IPS DF 4.7 (cell line): ENCODE measurements around the gene SLIT3.

Source experiments
- DNase-seq: peaks from one replicate; pipeline ENCODE4 v3.0.0-alpha.2; 2013; ENCODE audit warnings: low spot score; ENCODE audit errors: extremely low read depth

Gene SLIT3

DNA sequence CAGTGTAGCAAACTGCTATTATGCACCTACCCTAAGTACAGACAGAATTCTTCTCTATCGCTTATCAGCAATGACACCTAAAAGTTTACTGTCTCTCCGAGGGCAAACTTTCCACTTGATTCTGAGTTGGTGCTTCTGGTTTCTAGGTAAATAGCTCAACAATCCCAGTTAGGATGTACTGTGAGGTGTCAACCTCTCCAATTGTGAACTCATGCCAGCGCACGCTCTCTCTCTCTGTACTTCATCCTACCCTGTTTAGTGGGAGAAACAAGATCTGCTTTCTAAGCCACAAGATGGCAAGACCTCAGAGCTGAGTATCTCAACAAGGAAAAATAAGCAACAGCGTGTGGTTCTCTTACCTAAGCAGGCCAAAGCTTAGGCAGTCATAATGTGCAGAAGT, 335.3 kb downstream of the SLIT3 start:
- no peak for DNase-seq

DNA sequence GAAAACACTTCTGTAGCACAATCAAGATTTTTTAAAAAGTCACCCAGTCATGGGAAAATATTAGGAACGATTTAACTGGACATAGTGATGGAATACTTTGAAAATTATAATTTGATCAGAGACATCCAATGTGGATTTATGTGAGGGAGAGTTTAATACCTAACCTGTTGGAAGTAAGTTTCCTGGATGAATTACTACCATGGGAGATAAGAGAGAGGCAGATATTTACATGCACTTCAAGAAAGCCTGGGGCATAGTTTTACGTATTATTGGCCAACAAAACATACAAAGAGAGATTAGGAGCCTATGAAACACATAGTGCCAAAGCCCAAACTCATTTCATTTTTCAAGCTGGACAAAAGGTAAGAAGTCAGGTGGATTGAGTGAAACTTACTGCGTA, 336.8 kb downstream of the SLIT3 start:
- DNase-seq = no peak

DNA sequence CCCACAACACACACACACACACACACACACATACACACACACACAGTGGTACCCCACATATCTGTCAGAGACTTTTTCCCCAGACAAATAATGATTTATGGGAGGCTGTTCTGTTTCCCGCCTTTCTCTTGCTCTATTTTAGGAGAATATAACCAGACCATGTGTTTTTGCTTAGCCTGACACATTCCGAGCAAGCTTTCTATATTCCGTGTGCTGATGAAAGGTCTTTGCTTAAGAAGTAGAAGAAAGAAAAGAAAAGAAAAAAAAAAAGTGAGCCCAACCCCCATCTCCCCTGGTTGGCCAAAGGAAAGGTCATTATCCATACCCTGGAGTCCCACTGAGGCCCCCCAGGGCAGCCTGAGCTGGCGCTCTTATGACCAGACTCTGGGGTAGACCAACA, 338.6 kb downstream of the SLIT3 start:
- DNase-seq = no peak

DNA sequence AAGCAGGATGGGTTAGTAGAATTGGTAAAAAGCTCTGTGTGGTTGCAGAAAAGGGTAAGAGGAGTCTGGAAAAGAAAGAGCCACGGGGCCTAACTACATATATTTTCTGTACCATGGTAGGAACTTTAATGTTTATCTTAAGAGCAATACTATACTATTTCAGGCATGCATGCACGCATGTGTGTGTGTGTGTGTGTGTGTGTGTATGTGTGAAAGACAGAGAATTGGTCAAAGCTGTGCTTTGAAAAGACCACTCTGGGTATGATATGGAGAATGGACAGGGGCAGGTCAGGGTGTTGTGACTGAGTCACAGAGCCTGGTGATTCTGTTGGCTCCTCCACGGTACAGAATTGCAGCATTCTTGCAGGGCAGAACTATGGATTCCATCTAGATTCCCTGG, 339.3 kb downstream of the SLIT3 start:
- no peak for DNase-seq

DNA sequence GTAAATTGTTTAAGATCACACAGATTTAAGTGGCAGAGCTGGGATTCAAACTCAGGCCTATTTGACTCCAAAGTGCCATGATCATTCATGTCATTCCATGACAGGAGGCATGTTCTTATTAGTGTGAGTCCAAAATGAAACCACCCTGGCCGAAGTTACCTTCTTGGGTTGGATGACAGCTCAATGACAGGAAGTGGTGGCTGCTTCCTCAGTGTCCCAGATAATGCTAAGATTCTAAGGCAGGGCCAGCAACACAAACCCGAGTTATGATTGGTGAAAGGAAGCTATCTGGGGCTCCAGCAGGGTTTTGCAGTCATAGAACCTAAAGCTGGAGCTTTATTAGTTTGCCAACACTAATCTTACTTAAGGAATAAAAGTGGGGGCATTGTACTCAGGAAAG, 340.4 kb downstream of the SLIT3 start:
- DNase-seq = no peak

DNA sequence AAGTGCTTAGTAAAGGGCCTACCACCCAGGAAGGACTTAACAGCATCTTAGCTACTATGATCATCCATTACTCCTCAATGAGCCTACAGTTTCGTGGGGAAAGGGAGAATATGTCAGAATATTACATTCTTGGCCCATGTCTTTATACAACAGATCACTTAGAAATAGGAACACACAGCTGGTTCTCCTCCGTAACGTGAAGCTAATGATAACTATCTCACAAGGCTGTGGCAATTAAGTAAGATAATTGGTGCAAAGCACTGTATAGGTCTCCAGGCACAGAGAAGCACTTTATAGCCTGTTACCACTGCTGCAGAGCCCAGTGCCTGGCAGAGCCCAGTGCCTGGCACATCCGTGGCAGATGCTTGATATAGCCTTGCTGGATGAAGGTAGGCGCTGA, 347.6 kb downstream of the SLIT3 start:
- DNase-seq = no peak

DNA sequence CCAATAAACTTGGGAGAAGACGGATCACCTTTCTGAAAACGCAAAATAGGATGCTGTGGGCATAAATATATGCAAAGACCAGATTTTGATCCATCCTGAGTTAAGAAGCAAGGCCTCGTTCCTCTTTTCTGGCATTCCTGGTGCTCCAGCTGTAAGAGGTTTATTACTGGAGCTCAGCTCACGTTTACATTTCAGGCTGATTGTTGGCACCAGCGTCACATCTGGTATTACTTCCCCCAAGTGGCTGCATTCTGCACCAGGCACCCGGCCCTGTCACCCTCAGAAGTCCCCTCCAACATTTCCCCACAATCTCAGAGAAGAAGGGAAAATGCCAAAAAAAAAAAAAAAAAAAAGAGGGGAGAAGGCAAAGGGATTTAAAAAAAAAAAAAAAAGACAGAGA, 348.7 kb downstream of the SLIT3 start:
- no peak for DNase-seq

DNA sequence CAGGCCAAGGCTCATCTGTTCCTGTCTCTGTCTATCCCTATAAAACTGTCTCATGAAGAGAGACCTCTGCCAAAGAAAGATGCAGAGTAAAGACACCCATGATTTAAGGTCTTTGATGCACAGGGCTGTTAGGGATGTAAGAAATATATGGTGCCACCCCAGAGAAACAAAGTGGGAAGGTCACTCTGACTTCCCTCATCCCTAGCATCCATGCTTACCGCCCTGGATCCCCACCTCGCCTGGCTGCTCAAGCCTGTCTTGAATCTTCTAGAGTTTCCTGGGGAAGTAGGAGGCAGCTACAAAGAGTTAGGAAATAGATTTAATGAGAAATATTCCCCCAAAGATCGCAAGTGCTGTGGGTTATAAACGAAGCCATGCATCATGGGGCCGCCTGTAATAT, 349.2 kb downstream of the SLIT3 start:
- no peak for DNase-seq

DNA sequence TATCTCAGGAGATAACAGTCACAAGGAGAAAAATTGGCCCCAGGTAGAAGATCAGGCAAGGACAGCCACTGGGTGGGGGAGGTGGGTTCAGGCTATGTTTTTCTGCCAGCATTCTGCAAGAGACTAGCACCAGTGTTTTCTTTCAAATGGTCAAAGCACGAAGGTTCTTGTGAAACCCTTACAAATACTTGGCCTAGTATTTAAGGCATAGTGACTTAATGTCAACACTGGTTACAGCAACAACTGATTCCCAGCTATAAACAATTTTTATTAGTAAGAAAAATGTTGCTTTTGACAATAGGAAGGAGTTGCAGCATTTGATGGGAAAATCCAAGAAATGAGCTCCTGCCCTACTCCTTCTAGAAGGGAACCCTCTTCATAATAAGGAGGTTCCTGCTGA, 349.6 kb downstream of the SLIT3 start:
- no peak for DNase-seq

DNA sequence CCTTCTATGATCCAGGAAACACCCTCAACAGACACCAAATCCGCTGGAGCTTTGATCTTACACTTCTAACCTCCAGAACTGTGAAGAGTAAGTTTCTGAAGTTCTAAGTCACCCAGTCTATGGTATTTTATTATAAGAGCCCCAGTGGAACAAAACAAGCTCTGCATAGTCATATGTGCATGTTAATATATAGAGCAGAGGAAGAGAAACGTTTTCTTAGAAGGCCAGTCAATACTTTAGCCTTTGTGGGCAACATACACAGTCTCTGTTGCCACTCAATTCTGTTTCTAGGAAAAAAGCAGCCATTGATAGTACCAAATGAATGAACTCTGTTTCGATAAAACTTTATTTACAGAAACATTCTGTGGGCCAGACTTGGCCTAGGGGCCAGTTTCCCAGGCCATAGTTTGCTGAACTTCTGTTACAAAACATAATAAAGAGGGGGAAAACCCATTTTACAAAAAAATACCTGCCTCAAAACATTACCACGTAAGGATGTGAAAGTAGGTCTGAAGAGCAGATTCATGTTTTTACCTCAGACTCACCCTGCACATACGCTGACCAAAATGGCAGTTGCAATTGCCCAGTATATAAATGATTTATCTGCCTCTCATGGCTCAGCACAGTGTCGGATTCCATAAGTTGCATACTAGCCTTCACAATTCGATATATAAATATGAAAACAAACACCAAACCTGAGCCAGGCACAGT, 350.5 kb downstream of the SLIT3 start:
- no peak for DNase-seq

DNA sequence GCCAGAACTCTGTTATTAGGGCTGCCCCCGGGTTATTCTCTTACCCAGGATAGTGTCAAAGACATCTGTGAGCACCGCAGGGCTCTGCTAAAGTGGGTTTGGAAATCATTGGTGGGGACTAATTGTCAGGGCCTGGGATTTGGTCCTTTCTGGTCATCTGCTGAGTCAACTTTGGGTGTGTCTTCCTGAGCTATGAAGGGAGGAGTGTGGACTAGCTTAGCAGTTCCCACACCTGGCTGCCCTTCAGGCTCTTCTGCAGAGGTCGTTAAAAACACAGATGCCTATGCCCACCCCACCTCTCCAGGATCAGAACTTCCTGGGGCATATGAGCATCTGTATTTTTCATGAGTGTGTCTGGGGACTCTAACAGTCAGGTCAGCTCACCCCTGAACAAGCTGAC, 352.2 kb downstream of the SLIT3 start:
- DNase-seq = no peak

DNA sequence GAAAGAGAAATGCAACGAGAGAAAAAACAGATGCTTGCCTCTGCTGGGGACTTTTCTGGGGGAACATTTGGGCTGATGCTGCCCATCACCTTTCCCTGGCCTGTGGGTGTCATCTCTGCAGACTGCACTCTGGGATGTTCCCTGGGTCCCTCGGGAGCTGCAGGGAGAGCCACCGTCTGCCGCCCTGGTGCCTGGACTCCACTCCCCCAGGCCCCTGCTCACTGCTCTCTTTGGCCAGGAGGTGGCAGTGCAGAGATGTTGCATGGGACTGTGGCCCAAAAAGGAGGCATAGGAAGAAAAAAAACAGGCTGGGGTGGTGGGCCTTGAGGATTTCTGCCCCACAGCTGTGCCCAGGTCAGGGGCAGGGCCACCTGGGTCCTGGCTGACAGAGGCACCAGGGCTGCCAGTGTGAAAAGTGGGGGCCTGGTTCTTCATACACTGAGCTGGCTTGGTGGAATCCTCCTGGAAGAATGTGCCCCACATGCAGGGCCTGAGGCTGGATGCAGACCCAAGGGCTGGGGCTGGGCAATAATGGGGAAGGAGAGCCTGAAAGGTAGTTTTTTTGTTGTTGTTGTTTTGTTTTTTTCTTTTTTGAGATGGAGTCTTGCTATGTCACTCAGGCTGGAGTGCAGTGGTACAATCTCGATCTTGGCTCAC, 353.6 kb downstream of the SLIT3 start:
- DNase-seq = peak; percentile 33

DNA sequence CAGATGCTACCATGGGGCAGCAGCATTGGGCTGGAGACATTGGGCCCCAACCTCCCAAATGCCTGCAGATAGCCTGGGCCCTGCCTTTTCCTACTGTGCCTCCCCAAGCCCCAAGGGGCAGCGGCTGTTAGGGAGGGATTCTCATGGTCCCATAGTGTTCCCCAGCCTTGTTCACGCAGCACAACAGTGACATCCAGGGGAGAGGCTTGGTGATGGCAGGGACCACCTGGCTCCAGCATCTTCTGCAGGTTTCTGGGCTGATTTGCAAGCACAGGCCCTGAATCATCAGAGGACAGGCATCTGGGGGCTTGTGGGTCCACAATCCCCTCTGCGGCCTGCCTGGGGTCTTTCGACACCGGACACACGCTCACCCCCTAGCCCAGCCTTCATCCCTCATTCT, 354.6 kb downstream of the SLIT3 start:
- peak; percentile 14 for DNase-seq

DNA sequence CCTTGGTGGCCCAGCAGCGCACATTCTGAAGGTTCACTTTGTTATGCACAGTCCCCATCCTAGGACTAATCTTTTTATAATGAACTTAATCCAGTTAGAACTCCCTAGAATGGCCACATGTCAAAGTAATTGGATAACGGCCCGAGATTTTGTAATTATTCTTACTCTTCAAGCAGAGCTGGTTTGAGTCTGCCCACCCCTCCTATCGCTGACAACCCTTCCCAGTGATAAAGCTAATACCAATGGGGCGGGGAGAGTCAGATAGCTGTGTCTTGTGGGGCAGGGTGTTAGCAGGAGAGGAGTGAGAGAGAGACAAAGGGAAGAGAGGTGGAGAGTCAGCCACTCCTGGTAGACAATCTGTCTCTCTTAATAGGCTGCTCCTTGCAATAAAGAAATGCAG, 356.9 kb downstream of the SLIT3 start:
- DNase-seq = no peak

DNA sequence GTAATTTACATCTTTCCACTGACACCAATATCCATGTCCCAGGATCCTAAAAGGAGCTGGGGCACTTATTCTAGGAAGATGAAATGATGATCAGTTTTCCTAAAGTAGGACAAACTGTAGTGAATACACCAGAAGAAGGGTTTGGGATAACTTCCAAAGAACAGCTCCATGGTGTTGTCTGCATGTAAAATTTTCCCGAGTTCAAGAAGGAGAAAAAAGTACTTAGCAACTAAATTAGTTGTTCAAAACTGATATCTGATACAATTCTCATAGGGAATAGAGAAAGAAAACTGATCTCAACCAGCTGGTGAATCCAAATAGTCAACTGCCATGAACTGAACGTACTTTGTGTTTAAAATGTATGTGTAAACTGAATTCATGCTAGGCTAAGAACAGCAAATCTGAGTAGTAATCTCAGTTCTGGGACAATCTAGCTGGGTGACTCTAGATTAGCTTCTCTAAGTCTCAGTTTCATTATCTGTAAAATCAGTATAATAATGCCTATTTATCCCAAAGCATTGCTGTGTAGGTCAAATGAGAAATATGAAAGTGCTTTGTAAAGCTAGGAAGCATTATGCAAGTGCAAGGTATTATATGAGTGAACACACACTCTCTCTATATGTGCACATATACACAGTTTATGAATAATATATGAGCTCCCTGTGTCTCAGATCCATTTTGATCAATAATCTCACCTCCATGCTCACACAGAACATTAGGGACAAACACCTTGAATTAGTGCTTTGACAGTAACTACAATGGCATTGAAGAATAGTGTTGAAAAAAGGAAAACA, 357.7 kb downstream of the SLIT3 start:
- DNase-seq = no peak

DNA sequence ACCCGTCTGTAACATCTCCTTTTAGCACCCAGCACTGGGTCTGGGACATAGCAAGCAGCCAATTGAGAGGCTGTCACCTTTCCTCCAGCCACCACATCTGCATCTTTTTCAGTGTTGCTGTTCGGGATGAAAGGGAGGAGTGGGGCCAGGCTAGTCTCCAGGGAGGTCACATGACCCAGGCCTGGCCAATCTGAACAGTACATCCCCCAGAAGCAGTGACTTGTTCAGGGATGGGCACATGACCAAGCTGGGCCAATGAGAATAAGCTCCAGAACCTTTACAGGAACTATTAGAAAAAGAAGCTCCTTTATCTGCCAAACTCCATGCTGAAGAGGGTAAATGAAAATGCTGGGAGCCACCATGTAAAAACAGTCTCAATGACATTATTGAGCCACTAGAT, 359.0 kb downstream of the SLIT3 start:
- no peak for DNase-seq

DNA sequence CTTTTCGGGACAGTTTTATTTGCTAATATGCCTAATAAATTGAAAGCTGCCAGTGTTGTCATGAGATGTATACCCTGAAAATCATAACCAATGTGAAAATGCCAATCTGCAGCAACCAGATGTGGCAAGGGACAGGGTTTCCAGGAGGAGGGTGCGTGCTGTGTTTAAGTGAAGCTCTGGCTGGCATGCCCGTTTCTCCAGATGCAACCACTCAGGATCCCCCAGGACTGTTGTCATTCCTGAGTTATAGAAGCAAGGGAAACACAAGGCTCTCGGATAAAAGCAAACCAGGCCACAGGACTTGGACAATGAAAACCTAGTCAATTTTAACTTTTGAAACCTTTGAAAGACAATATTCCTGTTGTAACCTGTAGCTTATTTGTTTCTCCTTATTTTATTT, 360.2 kb downstream of the SLIT3 start:
- no peak for DNase-seq

DNA sequence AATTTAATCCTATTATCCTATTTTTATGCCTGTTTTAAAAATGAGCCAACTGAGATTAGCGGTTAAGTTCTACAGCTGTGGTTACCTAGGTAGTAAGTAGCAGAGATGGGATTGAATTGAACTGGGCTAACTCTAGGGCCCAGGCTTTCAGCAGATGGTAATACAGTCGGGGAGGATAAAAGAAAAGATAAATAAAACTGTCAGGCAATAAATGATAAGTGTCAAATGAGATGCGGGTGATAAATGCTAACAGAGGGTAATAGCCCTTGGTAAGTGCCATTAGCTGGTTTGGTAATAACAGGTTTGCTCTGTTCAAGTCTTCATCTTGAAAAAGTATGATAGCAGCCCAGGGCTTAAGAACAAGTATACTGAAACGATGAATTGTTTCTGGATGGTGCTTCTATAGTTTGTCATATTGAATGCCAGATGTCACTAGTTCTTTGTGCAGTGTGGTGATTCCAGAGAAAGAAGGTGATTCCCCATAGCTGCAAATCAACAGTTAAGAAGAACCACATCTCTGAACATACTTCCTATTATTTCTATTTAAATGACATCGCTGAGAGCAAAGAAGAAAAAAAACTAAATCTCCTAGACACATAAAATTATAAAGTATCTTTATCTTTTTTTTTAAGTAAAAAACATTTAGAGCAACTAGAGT, 360.9 kb downstream of the SLIT3 start:
- DNase-seq = no peak

DNA sequence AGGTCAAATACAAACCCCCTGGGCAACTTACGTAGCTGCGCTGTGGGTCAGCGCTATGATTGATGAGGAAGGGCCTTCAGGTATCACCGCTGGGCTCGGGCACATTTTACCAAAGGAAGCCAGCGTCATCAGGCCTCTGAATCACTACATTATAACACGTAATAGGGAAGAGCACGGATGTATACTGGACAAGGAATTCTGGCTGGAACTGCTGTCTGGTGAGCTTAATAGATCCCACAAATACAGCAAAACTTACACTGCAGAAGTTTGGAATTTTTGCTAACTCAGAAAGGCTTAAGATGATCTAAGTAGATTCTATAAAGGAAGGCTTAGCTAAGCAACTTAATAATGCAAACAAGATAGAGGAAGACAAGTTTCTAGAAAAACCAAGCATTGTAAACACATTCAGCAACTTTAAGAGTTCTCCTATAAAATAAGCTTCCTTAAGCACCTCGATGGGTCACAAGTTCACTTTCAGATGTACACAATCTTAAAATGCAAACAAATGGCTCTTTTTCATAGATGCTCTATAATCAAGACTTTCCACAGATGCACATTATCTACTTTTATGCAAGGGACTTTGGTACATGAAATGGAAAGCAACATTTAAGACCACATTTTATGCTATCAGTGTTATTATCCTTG, 361.7 kb downstream of the SLIT3 start:
- no peak for DNase-seq

DNA sequence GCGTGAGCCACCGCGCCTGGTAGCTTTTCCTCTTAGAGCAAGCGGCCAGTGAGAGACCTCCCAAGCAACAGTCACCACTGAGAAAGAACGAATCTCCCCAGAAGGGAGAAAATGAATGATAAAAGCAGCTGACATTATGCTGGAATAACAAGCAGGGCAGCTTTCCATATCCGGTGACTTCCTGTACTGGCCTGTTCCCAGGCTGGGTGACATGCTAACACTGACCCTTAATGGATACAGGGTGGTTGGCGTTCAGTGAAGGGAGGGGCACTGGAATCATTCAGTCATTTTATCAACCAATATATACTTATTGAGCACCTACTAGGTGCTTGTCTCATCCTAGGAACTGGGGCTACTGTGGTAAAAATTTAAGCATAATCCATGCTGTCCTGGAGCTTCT, 364.4 kb downstream of the SLIT3 start:
- DNase-seq = no peak

DNA sequence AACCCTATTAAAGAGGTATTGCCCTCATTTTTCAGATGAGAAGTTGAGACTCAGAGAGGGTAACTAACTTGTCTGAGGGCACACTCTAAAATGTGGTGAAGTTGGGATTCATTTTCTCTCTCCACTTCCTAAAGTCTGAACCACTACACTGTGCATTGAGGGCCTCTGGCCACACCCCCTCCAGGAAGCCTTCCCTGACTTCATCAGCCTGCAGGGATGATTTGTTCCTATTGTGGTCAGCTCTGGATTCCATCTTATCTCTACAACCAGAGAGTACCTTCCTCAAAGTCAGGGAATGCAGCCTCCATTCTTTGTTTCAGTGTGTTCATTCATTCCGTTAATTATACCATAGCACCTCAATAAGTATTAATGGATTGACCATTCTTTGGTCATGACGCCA, 365.8 kb downstream of the SLIT3 start:
- DNase-seq = no peak

DNA sequence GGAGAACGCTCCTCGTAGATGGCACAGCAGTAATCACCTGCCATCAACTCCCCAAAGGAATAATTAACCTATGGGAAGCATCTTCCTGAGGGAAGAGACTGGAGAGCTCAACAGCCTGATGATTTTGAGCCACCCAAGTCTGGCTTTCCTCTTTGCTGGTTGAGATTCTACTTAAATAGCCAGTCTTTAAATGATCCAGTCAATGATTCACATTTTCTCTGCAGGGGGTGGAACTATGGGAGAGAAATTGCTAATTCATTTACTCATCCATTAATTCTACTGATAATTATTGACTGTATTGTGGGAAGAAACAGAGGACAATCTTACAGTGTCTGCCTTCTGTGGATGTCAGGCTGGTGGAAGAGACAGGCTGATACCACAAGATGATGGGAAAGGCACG, 366.8 kb downstream of the SLIT3 start:
- no peak for DNase-seq
